ENCODE results near the gene HEPACAM2. TPM values are rescaled to one million over a fixed set of nuclear protein-coding genes. Genes with fewer than 3 reads are reported as not detected.

HEPACAM2 gene
- total RNA-seq (not detected in 2 replicates), polyA plus RNA-seq (not detected in 2 replicates), polyA minus RNA-seq (0.38 TPM in 1 of 2 replicates, not detected in the other), Bru-seq, nascent RNA (not detected), BruChase-seq, experiment 1, labeled RNA remaining after a 6-hour chase (percentile 3 among the genes with signal in this experiment), BruChase-seq, experiment 2, labeled RNA remaining after a 2-hour chase (not detected)
- 0.04 TPM in 1 of 2 replicates, not detected in the other for polyA plus RNA-seq (2011; cell fraction: cytosol; rRNA removed)
- not detected in 2 replicates for polyA plus RNA-seq (2011; cell fraction: nucleus; rRNA removed)
- not detected in 2 replicates for polyA plus RNA-seq (2012)
- polyA minus RNA-seq (2011; cell fraction: cytosol; rRNA and poly(A)+ RNA removed): not detected
- not detected in 2 replicates for polyA minus RNA-seq (2011; cell fraction: nucleus; rRNA and poly(A)+ RNA removed)
- long read RNA-seq: 0 reads

DNA sequence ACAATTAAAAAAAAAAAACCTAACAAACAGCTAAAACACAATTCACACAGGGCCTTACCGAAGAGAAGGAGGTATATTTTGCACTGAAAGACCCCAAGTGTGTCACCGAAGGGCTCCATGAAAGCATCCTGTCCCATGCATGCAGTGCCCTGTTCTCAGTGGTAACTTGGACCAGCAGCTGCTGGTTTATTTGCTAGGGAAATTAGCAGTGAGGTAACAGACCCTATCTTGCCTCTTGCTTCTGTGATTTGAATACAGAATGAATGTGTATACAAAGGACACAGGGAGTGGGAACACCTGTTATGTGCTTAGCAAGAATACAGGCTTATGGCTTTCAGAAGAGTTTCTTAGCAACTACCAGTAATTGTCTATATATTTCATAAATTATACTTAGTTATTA, at the start of gene HEPACAM2:
Gene HEPACAM2 (minus strand): TSS at position 160 of the 400 bp plus-strand sequence.
- no peak within 1 kb of the TSS for H3K4me2 ChIP-seq (ENCODE audit: insufficient read depth, low read length)
- TF ChIP-seq EZH2 (IDR thresholded peaks at IDR 0.05; ENCODE audit: borderline replicate concordance, low read depth, low read length, severe bottlenecking) (no peak), MAX (IDR thresholded peaks at IDR 0.05; ENCODE audit: insufficient read depth, insufficient read length) (no peak), POLR2A (IDR thresholded peaks at IDR 0.05; ENCODE audit: low read depth, low read length) (no peak), MYC (IDR thresholded peaks at IDR 0.05; ENCODE audit: low read depth, low read length) (no peak), POLR2AphosphoS5 (IDR thresholded peaks at IDR 0.05; ENCODE audit: insufficient read depth, low read depth, low read length) (no peak), CTCF (IDR thresholded peaks at IDR 0.05; ENCODE audit: extremely low read depth in 1 of 2, insufficient read depth in 1 of 2, low read depth in 1 of 2, low read length in 2 of 2) (no peak), FOS (IDR thresholded peaks at IDR 0.05; ENCODE audit: borderline replicate concordance, insufficient read depth, low read length) (no peak), GATA2 (IDR thresholded peaks at IDR 0.05; ENCODE audit: insufficient read depth, insufficient read length, low read depth, low read length) (no peak), JUN (IDR thresholded peaks at IDR 0.05; ENCODE audit: borderline replicate concordance, insufficient read depth, insufficient read length, low read depth) (no peak)
- H3K9ac ChIP-seq (replicated peaks; ENCODE audit: extremely low read depth, insufficient read depth, low read length): no peak within 1 kb of the TSS
- intact Hi-C loops (cut with micrococcal nuclease) (loop anchor here (5.0 to 10.0 kb wide), 3 partner anchors 209 to 604 kb away; no protein-coding TSS in a partner anchor), dilution Hi-C loops (cut with MboI; ENCODE audit: extremely low pct_ligation_motif_present, low sequenced_read_pairs) (no loop called here)
- no peaks in the 10 kb centered on the region for H3K36me3 ChIP-seq (ENCODE audit: control insufficient read depth in 2 of 2, extremely low read depth in 1 of 2, insufficient read depth in 2 of 2, low read length in 2 of 2)
- no peak within 1 kb of the TSS for H3K4me3 ChIP-seq (replicated peaks in 1 of 3; ENCODE audit: insufficient read depth in 1 of 3, low read depth in 1 of 3, low read length in 3 of 3)
- no peaks in the 10 kb centered on the region for H3K79me2 ChIP-seq (ENCODE audit: control insufficient read depth, insufficient read depth, low read length)
- H4K20me1 ChIP-seq (replicated peaks; ENCODE audit: control insufficient read depth, extremely low read depth, insufficient read depth, low read length): no peaks in the 10 kb centered on the region
- H3K27ac ChIP-seq (ENCODE audit: insufficient read depth, low read depth, low read length): no peak within 1 kb of the TSS
- H3K9me3 ChIP-seq (replicated peaks; ENCODE audit: control insufficient read depth, insufficient read depth, low read length): no peaks in the 10 kb centered on the region
- H3K4me1 ChIP-seq (ENCODE audit: control insufficient read depth, extremely low read depth, insufficient read depth, low read length): no peaks in the 10 kb centered on the region
- H3K9me1 ChIP-seq (replicated peaks; ENCODE audit: control insufficient read depth, extremely low read depth, insufficient read depth, low read length): no peaks in the 10 kb centered on the region
- H2AFZ ChIP-seq (ENCODE audit: low read depth, low read length): no peak within 1 kb of the TSS
- FAIRE-seq (no peak), DNase-seq (ENCODE audit: low read depth, low spot score) (no peak)
- H3K27me3 ChIP-seq (ENCODE audit: control insufficient read depth in 2 of 2, insufficient read depth in 2 of 2, low read length in 2 of 2): peaks cover 13 to 22% of the 10 kb centered on the region in 2 experiments
- POLR2A ChIA-PET: no interaction called here
- CTCF ChIA-PET: interaction anchor here (5.9 kb wide), 1 partner anchor 133 kb away, joined by 73 read pairs; no protein-coding TSS in a partner anchor
- no TSS peak for BruUV-seq (replicated peaks)

All from endothelial cell of umbilical vein (primary cell).